ENCODE data around the gene BMP6. TPM values are rescaled to one million over a fixed set of nuclear protein-coding genes. Genes with fewer than 3 reads are reported as not detected.

The BMP6 gene
- total RNA-seq, 1 donor: 0.72 TPM

GRCh38 chr6:7914311-7914710 lies 188.4 kb downstream of the BMP6 start:
- H2AFZ ChIP-seq (ENCODE audit: low read length): no peak overlapping the region
- peaks cover 7% of the 10 kb centered on the region for H3K79me2 ChIP-seq (ENCODE audit: insufficient read depth, low read length)
- no peak for DNase-seq (ENCODE audit: insufficient read length, low spot score, missing footprints)
- H3K4me2 ChIP-seq (ENCODE audit: insufficient read depth, low read length): no peak overlapping the region
- H3K36me3 ChIP-seq (ENCODE audit: insufficient read depth, low read length): no peaks in the 10 kb centered on the region
- H3K27me3 ChIP-seq (ENCODE audit: insufficient read depth, low read length): no peaks in the 10 kb centered on the region
- H3K27ac ChIP-seq (ENCODE audit: low read depth, low read length): no peak overlapping the region
- no peak overlapping the region for H3K4me3 ChIP-seq (ENCODE audit: insufficient read depth, low read length)
- TF ChIP-seq CTCF (IDR thresholded peaks at IDR 0.05; ENCODE audit: extremely low read depth, low read depth, low read length): no peak
- peaks cover 14% of the 10 kb centered on the region for H3K4me1 ChIP-seq (ENCODE audit: insufficient read depth, low read length)
- peaks cover 4% of the 10 kb centered on the region for H4K20me1 ChIP-seq (ENCODE audit: insufficient read depth, low read length)
- H3K9me3 ChIP-seq (ENCODE audit: low read depth, low read length): no peaks in the 10 kb centered on the region

DNA sequence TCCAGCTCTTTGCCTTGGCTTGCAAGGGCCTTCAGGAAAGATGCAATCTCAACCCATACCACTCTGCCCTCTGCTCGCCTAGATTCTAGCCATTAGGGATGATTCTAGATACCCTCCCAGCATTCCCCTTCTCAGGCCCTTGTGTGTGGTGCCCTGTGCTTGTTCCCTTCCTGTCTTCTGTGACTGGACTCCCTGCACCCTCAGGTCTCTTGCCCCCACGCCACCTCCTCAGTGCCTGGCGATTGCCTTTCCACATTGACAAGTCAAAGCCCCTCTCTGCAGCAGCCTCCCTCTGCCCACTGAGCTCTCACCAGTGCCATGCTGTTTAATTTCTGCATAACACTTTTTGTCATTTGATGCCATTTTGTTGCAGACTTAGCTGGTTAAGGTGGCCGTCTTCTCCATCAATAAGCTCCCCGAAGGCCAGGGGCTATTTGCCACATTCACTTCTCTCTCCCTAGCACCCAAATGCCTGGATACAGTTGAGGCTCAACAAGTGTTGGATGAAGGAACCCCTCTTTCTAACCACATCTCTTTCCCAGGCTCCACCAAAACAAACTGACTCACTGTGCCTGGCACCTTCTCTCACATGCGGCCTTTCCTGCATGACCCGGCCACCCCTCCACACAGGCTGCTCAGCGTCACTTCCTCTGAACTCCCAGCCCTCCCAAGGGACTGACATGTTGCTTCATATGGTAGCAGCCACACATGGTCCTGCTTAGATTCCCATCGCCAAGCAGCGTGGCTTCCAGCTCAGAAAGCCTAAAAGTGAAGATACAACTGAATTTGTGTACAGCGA lies 189.3 kb downstream of the BMP6 start:
- Histone ChIP-seq H3K4me2 (ENCODE audit: insufficient read depth, low read length) (peak overlapping the region; percentile 34), H3K4me1 (ENCODE audit: insufficient read depth, low read length) (peaks cover 19% of the 10 kb centered on the region), H3K4me3 (ENCODE audit: insufficient read depth, low read length) (no peak overlapping the region), H3K9me3 (ENCODE audit: low read depth, low read length) (no peaks in the 10 kb centered on the region), H2AFZ (ENCODE audit: low read length) (peak overlapping the region; percentile 6), H3K27me3 (ENCODE audit: insufficient read depth, low read length) (no peaks in the 10 kb centered on the region), H3K27ac (ENCODE audit: low read depth, low read length) (peak overlapping the region; percentile 64), H4K20me1 (ENCODE audit: insufficient read depth, low read length) (no peaks in the 10 kb centered on the region), H3K79me2 (ENCODE audit: insufficient read depth, low read length) (no peaks in the 10 kb centered on the region), H3K36me3 (ENCODE audit: insufficient read depth, low read length) (no peaks in the 10 kb centered on the region)
- TF ChIP-seq CTCF (IDR thresholded peaks at IDR 0.05; ENCODE audit: extremely low read depth, low read depth, low read length): no peak
- DNase-seq (ENCODE audit: insufficient read length, low spot score, missing footprints): peak; percentile 91

- H3K79me2 ChIP-seq (ENCODE audit: insufficient read depth, low read length): no peaks in the 10 kb centered on the region
- H3K9me3 ChIP-seq (ENCODE audit: low read depth, low read length): no peaks in the 10 kb centered on the region
- H3K36me3 ChIP-seq (ENCODE audit: insufficient read depth, low read length): no peaks in the 10 kb centered on the region
- no peak for TF ChIP-seq CTCF (IDR thresholded peaks at IDR 0.05; ENCODE audit: extremely low read depth, low read depth, low read length)
- H3K27ac ChIP-seq (ENCODE audit: low read depth, low read length): no peak overlapping the region
- H3K4me3 ChIP-seq (ENCODE audit: insufficient read depth, low read length): no peak overlapping the region
- no peak overlapping the region for H3K4me2 ChIP-seq (ENCODE audit: insufficient read depth, low read length)
- no peaks in the 10 kb centered on the region for H3K27me3 ChIP-seq (ENCODE audit: insufficient read depth, low read length)
- H4K20me1 ChIP-seq (ENCODE audit: insufficient read depth, low read length): no peaks in the 10 kb centered on the region
- no peak overlapping the region for H2AFZ ChIP-seq (ENCODE audit: low read length)
- H3K4me1 ChIP-seq (ENCODE audit: insufficient read depth, low read length): peaks cover 17% of the 10 kb centered on the region
- DNase-seq (ENCODE audit: insufficient read length, low spot score, missing footprints): no peak
Observed at GRCh38 chr6:7916959-7917358, 191.1 kb downstream of the BMP6 start.

GRCh38 chr6:7917729-7918128 lies 191.8 kb downstream of the BMP6 start:
- no peak for TF ChIP-seq CTCF (IDR thresholded peaks at IDR 0.05; ENCODE audit: extremely low read depth, low read depth, low read length)

More at GRCh38 chr6:7917729-7918128, 191.8 kb downstream of the BMP6 start:
- Histone ChIP-seq H3K4me2 (ENCODE audit: insufficient read depth, low read length) (no peak overlapping the region), H3K4me3 (ENCODE audit: insufficient read depth, low read length) (no peak overlapping the region), H2AFZ (ENCODE audit: low read length) (no peak overlapping the region), H3K36me3 (ENCODE audit: insufficient read depth, low read length) (no peaks in the 10 kb centered on the region), H3K79me2 (ENCODE audit: insufficient read depth, low read length) (no peaks in the 10 kb centered on the region), H4K20me1 (ENCODE audit: insufficient read depth, low read length) (no peaks in the 10 kb centered on the region), H3K27me3 (ENCODE audit: insufficient read depth, low read length) (no peaks in the 10 kb centered on the region), H3K4me1 (ENCODE audit: insufficient read depth, low read length) (peaks cover 17% of the 10 kb centered on the region), H3K9me3 (ENCODE audit: low read depth, low read length) (no peaks in the 10 kb centered on the region), H3K27ac (ENCODE audit: low read depth, low read length) (no peak overlapping the region)
- DNase-seq (ENCODE audit: insufficient read length, low spot score, missing footprints): no peak

Data from osteoblast (primary cell).